OCI-M1 (cell line): ENCODE measurements around the gene MLLT3.

Experiments used
- DNase-seq: peaks from one replicate; lab custom pipeline; 2025; lab: John Stamatoyannopoulos, UW

The MLLT3 gene

GRCh38 chr9:20512106-20512505, 110.2 kb downstream of the MLLT3 start:
- DNase-seq, result peak; percentile 11

GRCh38 chr9:20511686-20512085, 110.6 kb downstream of the MLLT3 start:
- DNase-seq, result peak; percentile 11

GRCh38 chr9:20509466-20509865, 112.8 kb downstream of the MLLT3 start:
- no peak for DNase-seq

DNA sequence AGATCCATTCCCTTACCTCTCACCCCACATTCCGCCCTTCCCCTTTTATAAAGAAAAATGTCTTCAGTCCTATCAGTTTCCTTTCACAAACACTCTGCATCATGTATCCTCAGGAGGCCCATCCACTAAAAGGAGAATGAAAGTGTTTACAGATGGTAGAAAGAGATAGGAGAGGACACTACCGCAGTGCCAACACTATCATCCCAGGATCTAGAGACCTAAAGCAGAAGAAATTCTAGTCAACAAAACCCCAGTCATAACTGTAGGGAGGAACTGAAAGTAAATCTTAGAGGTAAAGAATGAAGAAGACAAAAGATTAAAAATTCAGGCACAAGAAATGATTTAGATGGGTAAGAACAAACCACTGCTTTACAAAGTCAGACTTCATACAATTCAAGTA, 114.1 kb downstream of the MLLT3 start:
- peak; percentile 64 for DNase-seq

DNA sequence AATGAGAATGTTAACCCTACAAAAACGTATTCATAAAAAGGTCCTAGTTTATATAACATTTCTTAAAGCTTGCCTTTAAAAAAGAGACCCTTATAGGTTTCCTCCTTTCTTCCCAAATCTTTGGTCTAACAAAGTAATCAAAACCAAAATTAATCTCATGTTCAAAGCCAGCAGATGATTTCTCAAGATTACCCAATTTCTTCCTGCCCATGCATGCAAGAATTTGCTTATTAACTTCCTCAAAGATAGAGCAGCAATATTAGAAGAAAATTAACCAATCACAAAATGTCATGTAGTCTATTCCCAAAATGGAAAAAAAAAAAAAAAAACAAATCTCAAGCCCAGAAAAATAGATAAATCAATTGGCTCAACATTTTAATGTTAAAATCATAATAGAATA, 114.9 kb downstream of the MLLT3 start:
- DNase-seq, result no peak

DNA sequence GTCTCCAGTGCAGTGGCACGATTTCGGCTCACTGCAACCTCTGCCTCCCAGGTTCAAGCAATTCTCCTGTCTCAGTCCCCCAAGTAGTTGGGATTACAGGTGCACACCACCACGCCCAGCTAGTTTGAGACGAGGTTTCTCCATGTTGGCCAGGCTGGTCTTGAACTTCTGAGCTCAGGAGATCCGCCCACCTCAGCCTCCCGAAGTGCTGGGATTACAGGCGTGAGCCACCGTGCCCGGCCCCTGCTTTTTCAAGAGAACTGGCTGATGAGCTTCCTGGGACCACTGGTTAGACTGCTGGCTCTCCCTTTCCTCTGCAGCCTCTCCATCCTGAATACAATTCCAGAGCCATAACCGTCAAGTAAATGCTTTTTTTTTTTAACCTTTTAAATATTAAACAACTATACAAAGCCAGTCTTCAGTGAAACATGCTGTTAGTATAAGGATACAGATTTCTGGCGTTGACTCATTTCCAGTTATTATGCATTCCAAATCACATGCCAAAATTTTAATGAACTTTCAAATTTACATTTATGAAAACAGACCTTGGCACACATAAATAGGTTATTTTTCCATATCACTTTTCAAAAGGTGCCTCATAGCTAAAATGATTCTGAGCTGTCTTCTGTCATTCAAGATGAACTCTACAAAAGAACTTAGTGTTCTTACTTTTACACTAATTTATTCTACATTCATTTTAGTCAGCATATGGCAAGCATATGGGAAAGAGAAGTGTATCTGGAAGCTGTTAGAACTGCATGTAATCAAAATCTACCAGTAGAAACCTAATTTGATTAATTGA, 116.0 kb downstream of the MLLT3 start:
- no peak for DNase-seq

DNA sequence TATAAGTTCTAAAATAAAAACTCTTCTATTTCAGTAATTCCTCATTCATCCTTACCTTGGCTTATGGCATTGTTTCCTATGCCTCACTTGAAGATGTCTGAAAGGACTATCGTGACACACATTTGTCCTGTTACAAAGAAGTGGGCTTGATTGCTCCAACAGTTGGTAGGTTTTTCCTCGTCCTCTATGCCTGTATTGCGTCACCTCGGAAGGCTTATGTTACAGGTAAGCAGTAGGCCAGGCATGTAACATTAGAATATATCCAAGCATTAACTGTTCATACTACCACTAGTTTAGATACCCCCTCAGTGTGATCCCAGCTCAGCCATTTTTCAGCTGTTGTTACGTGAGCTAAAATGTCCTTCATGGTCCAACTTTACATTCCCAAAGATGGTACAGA, 116.7 kb downstream of the MLLT3 start:
- DNase-seq, result no peak

- no peak for DNase-seq
Measured at GRCh38 chr9:20504930-20505329, 117.4 kb downstream of the MLLT3 start.

- no peak for DNase-seq
Measured at GRCh38 chr9:20500101-20500500, 122.2 kb downstream of the MLLT3 start.

DNA sequence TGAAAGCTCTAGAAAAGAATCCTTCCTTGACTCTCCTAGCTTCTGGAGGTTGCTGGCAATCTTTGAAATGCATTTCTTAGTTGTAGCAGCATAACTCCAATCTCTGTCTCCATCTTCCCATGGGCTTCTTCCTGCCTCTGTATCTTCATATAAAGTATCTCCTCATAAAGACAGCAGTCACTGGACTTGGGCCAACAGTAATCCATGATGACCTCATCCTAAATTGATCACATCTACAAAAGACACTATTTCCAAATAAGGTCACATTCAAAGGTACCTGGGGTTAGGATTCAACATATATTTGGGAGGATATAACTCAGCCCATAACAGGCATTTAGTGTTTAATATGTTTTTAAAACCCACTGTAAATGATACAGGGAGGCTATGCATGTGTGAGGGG, 123.3 kb downstream of the MLLT3 start:
- no peak for DNase-seq

- no peak for DNase-seq
Measured at GRCh38 chr9:20496328-20496727, 126.0 kb downstream of the MLLT3 start.

GRCh38 chr9:20495098-20495497, 127.2 kb downstream of the MLLT3 start:
- no peak for DNase-seq

DNA sequence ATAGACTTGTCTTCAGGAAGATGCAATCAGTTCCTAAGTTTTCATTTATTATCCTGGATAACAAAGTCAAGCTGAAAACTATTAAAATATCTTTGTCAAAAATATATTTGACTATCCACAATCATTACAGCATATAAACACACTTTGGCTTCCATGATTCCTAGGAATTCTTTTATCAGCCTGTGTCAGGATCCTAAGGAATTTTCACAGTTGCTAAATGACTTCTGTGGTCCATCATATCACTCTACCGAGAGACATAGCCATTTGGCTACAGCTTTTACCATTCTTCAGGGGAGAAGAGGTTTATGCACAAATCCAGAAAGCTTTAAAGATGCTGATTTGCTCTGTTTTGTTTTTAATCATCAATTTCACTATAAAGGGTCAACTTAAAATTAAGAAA, 128.3 kb downstream of the MLLT3 start:
- no peak for DNase-seq

DNA sequence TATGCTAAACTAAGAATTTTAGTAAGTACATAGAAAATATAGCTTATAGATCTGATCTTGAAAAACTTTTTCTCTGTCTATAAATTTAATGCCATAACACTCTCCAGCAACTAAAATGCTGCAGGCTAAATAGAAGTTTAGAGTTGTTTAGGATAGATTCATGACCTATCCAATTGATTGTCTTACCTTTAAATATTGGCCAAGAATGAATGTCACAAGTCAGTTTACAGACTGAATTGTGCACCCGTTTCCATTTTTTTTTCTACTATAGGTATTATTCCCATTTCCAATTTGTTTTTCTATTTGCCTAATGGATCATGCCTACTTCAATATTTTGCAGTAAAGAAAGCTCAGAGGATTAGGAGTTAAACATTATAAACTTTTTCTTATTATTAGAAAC, 129.5 kb downstream of the MLLT3 start:
- no peak for DNase-seq

DNA sequence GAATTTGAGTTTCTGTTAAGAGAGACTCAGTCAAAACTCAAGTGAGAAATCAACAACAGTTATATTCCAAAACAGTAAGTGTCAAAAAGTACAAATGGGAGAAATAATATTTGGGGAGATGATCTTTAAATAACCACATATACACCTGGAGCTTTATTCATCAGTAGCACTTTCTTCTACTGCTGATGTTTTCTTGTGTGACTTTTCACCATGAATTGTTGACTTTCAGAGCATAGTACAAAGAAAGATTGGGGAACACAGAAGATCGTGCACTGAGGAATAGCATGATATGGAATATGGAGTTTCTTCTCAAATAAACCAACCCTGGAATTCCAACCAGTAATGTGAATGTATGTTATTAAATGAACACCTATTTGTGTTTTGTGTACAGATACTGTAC, 130.7 kb downstream of the MLLT3 start:
- DNase-seq, result no peak

DNA sequence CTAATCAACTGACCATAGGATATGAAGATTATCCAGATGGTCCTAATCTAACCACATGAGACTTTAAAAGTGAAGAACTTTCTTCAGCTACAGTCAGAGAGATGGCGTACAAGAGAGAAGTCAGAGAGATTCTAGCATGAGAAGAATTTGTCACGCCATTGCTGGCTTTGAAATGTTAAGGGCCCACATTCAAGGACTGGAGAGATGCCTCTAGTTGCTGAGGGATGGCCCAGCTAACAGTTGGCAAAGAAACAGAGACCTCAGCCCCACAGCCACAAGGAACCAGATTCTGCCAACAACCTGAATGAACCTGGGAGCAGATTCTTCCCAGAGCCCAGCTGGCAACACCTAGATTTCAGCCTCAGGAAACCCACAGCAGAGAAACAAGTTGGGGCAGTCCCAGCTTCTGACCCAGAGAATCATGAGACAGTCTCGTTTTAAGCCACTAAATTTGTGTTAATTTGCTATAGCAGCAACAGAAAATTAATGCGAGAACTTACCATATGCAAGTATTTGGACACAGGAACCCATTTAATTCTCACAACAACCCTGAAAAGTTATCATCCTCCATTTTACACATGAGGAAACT, 132.0 kb downstream of the MLLT3 start:
- no peak for DNase-seq

- DNase-seq, result no peak
Measured at GRCh38 chr9:20488691-20489090, 133.6 kb downstream of the MLLT3 start.

- DNase-seq, result no peak
Measured at GRCh38 chr9:20486552-20486951, 135.7 kb downstream of the MLLT3 start.

DNA sequence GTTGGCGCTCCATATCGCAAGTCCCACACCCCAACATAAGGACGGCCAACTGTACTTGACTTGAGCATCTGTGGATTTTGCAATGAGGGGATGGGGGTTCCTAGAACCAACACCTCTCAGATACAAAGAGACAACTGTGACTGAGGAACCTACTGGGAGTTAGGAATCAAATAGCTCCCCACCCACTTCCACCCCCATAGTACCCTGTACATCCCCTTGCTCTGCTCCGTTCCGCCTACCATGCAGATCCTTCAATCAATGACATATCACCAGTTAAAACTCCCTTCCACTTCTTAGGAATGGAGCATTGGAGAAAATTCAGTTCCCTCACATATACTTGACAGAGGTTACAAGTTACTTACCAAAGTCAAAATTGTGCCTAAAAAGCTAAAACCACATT, 140.9 kb downstream of the MLLT3 start:
- DNase-seq, result no peak

DNA sequence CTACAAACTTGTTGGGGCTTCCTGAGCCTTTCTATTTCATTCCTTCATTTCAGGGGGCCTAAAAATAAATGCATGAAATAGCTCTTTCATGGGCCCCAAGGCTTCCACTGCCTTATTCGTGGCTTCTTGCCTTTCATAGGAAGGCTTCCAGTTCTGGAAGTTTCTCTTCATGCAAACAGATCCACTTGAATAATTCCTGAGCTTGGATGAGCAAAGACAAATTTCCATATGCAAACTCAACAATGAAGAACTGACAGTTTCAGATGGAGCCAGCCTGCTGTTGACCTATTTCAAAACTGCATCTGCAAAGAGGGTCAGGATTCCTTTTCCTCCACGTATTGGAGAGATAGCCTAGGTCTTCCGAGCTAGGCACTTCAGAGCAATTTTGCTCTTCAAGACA, 142.1 kb downstream of the MLLT3 start:
- no peak for DNase-seq

DNA sequence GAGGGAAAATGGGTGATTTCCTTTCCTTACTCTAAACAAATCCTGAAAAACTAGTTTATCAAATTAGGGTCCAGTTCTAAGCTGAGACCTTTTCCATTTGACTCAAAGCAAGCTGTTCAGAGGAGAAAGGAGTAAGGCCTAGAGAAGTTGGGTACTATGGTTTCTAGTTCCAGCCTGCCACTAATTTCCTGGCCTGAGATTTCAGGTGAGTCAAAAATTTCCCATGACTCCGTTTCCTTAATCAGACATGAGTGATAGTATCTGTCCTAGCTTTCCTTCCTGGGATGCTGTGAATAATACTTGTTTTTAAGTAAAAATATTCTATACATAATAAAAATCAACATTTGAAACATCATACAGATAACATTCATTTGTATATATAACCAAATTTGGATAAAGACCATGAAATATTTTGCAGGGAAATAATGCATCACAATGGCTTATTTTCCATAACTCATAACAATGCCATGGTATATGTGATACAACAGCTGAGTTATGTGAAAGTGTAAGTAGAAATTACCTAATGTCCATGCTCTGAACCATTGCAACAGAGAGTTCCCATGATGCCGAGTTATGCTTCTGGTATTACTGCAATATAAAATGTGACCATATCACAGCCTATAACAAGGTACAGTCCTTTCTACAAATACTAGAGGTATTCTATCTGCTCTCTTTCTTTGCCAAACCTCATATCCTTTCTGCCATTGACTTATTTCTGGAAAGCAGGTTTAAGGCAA, 142.7 kb downstream of the MLLT3 start:
- no peak for DNase-seq

DNA sequence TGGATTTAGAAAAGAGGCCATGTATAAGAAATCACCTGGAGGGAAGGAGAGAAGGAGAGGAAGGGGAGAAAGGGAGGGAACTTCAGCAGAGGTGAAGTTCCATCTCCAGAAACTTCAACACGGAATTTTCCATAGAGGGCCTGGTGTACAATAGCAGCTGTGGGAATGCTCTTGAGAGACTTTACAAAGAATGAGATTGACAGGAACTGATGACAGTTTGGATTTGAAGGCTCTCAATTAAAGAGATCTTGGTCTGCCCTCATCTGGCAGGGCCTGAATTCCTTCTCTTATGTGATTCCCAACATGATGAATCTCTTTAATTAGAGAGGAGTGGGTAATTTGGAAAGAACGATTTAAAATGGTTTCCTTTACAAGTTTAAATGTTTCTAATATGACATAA, 143.5 kb downstream of the MLLT3 start:
- no peak for DNase-seq

DNA sequence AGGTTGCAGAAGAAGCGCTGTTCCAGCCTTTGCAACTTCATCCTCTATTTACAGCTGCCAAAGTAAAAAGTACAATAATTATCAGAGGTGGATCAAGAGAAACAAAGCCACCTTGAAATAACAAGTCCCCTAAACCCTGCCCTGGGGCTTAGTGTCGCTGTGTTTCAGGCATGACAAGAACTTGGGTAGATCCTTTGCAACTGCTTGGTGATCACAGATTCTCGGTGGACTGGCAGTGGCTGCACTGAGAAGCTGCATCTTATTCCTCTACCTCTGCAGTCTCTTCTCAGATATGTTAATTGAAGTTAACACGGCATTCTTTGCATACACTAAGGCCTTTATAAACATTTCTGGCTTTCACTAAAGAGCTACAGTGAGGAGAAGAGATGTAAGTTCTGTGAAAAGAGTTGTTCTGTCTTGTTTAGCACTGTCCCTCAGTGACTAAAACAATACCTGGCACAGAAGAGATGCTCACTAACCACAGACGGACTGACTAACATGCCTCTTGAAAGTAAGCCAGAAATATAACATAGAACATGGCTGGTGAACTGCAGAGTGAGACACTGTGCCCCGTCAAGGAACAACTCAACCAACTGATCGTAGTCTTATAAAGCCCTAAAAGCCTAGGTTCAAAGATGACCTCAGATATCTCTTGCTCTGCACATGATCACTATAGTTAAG, 144.2 kb downstream of the MLLT3 start:
- DNase-seq, result no peak
